Mononuclear cell (primary cell): ENCODE results near the gene MAMSTR. TPM values are rescaled to one million over a fixed set of nuclear protein-coding genes. Genes with fewer than 3 reads are reported as not detected.

Experiments used
- H3K27me3 ChIP-seq: 2 replicates; pipeline ENCODE4 v1.6.0; 2011; ENCODE audit warnings: low read length, control low read depth; ENCODE audit not compliant: insufficient read depth
- H3K4me1 ChIP-seq: 2 replicates; pipeline ENCODE4 v1.5.1; 2011; ENCODE audit warnings: mild to moderate bottlenecking, low read length, control low read depth; ENCODE audit not compliant: insufficient read depth
- H3K4me3 ChIP-seq: 2 replicates; pipeline ENCODE4 v1.5.1; 2011; ENCODE audit warnings: mild to moderate bottlenecking, low read length, moderate library complexity
- H3K9me3 ChIP-seq: 2 replicates; pipeline ENCODE4 v1.5.1; 2011; ENCODE audit warnings: low read depth, mild to moderate bottlenecking, control low read depth, low read length
- total RNA-seq: library from RNA; depleted of rRNA; stranded (reverse); fragments of >200 nt; gene quantifications from one replicate; pipeline ENCODE4 v1.2.3, GENCODE V29; 2012

Gene MAMSTR
- total RNA-seq, 1 donor, result 0.10 TPM

GRCh38 chr19:48673436-48674100 is 46.0 kb downstream of the MAMSTR start:
- H3K27me3 ChIP-seq, result no peaks in the 10 kb centered on the region
- peaks cover 5% of the 10 kb centered on the region for H3K4me1 ChIP-seq
- no peak overlapping the region for H3K4me3 ChIP-seq
- H3K9me3 ChIP-seq, result no peaks in the 10 kb centered on the region

- H3K4me3 ChIP-seq, result no peak within 1 kb of the TSS
- no peaks in the 10 kb centered on the region for H3K27me3 ChIP-seq
- no peaks in the 10 kb centered on the region for H3K9me3 ChIP-seq
- H3K4me1 ChIP-seq, result peaks cover 5% of the 10 kb centered on the region
Observed at GRCh38 chr19:48672994-48673393, 46.5 kb downstream of the MAMSTR start, which contains the start of gene NTN5. TSS of gene NTN5 (minus strand) at chr19:48673017. CDS start at chr19:48670986, 2,031 bp downstream.

GRCh38 chr19:48671446-48671995 is 48.0 kb downstream of the MAMSTR start:
- H3K4me1 ChIP-seq, result peaks cover 5% of the 10 kb centered on the region
- no peaks in the 10 kb centered on the region for H3K27me3 ChIP-seq
- no peaks in the 10 kb centered on the region for H3K9me3 ChIP-seq
- no peak overlapping the region for H3K4me3 ChIP-seq

- H3K4me3 ChIP-seq, result no peak overlapping the region
- peaks cover 5% of the 10 kb centered on the region for H3K4me1 ChIP-seq
- no peaks in the 10 kb centered on the region for H3K9me3 ChIP-seq
- no peaks in the 10 kb centered on the region for H3K27me3 ChIP-seq
Observed at GRCh38 chr19:48670699-48671445, 48.7 kb downstream of the MAMSTR start.

- H3K4me3 ChIP-seq, result no peak overlapping the region
- no peaks in the 10 kb centered on the region for H3K9me3 ChIP-seq
- H3K4me1 ChIP-seq, result peaks cover 2% of the 10 kb centered on the region
- no peaks in the 10 kb centered on the region for H3K27me3 ChIP-seq
Observed at GRCh38 chr19:48669903-48670668, 49.4 kb downstream of the MAMSTR start.

GRCh38 chr19:48668761-48669160 is 50.8 kb downstream of the MAMSTR start:
- Histone ChIP-seq H3K9me3 (no peaks in the 10 kb centered on the region), H3K4me3 (no peak overlapping the region), H3K27me3 (no peaks in the 10 kb centered on the region), H3K4me1 (no peaks in the 10 kb centered on the region)

- Histone ChIP-seq H3K4me3 (no peak overlapping the region), H3K9me3 (no peaks in the 10 kb centered on the region), H3K27me3 (no peaks in the 10 kb centered on the region), H3K4me1 (no peaks in the 10 kb centered on the region)
Observed at GRCh38 chr19:48668332-48668731, 51.2 kb downstream of the MAMSTR start.

- Histone ChIP-seq H3K9me3 (no peaks in the 10 kb centered on the region), H3K4me3 (no peak overlapping the region), H3K27me3 (no peaks in the 10 kb centered on the region), H3K4me1 (peaks cover 6% of the 10 kb centered on the region)
Observed at GRCh38 chr19:48665786-48666185, 53.7 kb downstream of the MAMSTR start.

GRCh38 chr19:48664476-48664875 is 55.0 kb downstream of the MAMSTR start:
- H3K27me3 ChIP-seq, result no peaks in the 10 kb centered on the region
- H3K4me1 ChIP-seq, result peaks cover 12% of the 10 kb centered on the region
- no peak overlapping the region for H3K4me3 ChIP-seq
- no peaks in the 10 kb centered on the region for H3K9me3 ChIP-seq

- no peaks in the 10 kb centered on the region for H3K9me3 ChIP-seq
Observed at GRCh38 chr19:48663667-48664066, 55.9 kb downstream of the MAMSTR start.

More at GRCh38 chr19:48663667-48664066, 55.9 kb downstream of the MAMSTR start:
- Histone ChIP-seq H3K27me3 (no peaks in the 10 kb centered on the region), H3K4me3 (no peak overlapping the region), H3K4me1 (peaks cover 12% of the 10 kb centered on the region)

Other genes starting within 250 kb of the MAMSTR start
- gene LMTK3, start 207.9 kb downstream of the MAMSTR start, total RNA-seq, result 1.5 TPM
- not detected for gene SULT2B1, start 167.6 kb downstream of the MAMSTR start, total RNA-seq
- gene SPACA4, start 113.0 kb downstream of the MAMSTR start, total RNA-seq, result not detected
- gene FAM83E, start 104.6 kb downstream of the MAMSTR start, total RNA-seq, result 0.73 TPM
- 2,431 TPM for gene RPL18, start 100.5 kb downstream of the MAMSTR start, total RNA-seq
- 4.5 TPM for gene SPHK2, start 100.2 kb downstream of the MAMSTR start, total RNA-seq
- 28.2 TPM for gene DBP, start 82.3 kb downstream of the MAMSTR start, total RNA-seq
- gene CA11, start 73.5 kb downstream of the MAMSTR start, total RNA-seq, result 2.4 TPM
- gene NTN5, start 46.7 kb downstream of the MAMSTR start, total RNA-seq, result 0.63 TPM
- not detected for gene FUT2, start 23.8 kb downstream of the MAMSTR start, total RNA-seq
- 0.10 TPM for gene RASIP1, start 20.9 kb upstream of the MAMSTR start, total RNA-seq
- not detected for gene IZUMO1, start 27.2 kb upstream of the MAMSTR start, total RNA-seq
- not detected for gene FUT1, start 32.9 kb upstream of the MAMSTR start, total RNA-seq
- not detected for gene FGF21, start 35.8 kb upstream of the MAMSTR start, total RNA-seq
- 3.9 TPM for gene BCAT2, start 91.3 kb upstream of the MAMSTR start, total RNA-seq
- 0.42 TPM for gene HSD17B14, start 116.8 kb upstream of the MAMSTR start, total RNA-seq
- 1.3 TPM for gene PLEKHA4, start 148.9 kb upstream of the MAMSTR start, total RNA-seq
- 644 TPM for gene PPP1R15A, start 152.7 kb upstream of the MAMSTR start, total RNA-seq
- 0.31 TPM for gene TULP2, start 179.0 kb upstream of the MAMSTR start, total RNA-seq
- gene NUCB1, start 180.6 kb upstream of the MAMSTR start, total RNA-seq, result 166 TPM
- 0.21 TPM for gene DHDH, start 214.0 kb upstream of the MAMSTR start, total RNA-seq
- gene BAX, start 235.2 kb upstream of the MAMSTR start, total RNA-seq, result 26.6 TPM
- 2,689 TPM for gene FTL, start 245.6 kb upstream of the MAMSTR start, total RNA-seq